Adrenal gland (tissue), 5 donors: ENCODE results near the gene SYNPO2.

ENCODE experiments used
- POLR2A ChIP-seq, 2 donors: fragments of 450-650 bp; IDR thresholded peaks; one replicate each; pipeline ENCODE4 v1.6.1; 2017; ENCODE audit warnings: antibody characterized with exemption in 2 of 2, mild to moderate bottlenecking in 2 of 2, moderate library complexity in 1 of 2
- TF ChIP-seq, protein P1 (sequence below), 6 experiments: fragments of 450-650 bp in 4 of 6; fragments of 200-600 bp in 2 of 6; sonication (generic) in 1 of 6; IDR thresholded peaks; 1 replicate in 5 of 6; 2 replicates in 1 of 6; pipeline versions ENCODE4 v1.5.1 to v1.8.0; 2016 to 2021; ENCODE audit warnings: antibody characterized with exemption in 6 of 6, mild to moderate bottlenecking in 2 of 6, moderate library complexity in 1 of 6
- donor health status: DM: no; HTN: no; CAD: no.

GRCh38 chr4:118983831-118984230 lies 95.2 kb downstream of the SYNPO2 start:
- TF ChIP-seq, protein P1, sequence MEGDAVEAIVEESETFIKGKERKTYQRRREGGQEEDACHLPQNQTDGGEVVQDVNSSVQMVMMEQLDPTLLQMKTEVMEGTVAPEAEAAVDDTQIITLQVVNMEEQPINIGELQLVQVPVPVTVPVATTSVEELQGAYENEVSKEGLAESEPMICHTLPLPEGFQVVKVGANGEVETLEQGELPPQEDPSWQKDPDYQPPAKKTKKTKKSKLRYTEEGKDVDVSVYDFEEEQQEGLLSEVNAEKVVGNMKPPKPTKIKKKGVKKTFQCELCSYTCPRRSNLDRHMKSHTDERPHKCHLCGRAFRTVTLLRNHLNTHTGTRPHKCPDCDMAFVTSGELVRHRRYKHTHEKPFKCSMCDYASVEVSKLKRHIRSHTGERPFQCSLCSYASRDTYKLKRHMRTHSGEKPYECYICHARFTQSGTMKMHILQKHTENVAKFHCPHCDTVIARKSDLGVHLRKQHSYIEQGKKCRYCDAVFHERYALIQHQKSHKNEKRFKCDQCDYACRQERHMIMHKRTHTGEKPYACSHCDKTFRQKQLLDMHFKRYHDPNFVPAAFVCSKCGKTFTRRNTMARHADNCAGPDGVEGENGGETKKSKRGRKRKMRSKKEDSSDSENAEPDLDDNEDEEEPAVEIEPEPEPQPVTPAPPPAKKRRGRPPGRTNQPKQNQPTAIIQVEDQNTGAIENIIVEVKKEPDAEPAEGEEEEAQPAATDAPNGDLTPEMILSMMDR (IDR thresholded peaks at IDR 0.05), result no peak
- TF ChIP-seq POLR2A (IDR thresholded peaks at IDR 0.05), result no peak
